ENCODE data around the gene SIGLEC9.

GRCh38 chr19:51098365-51099046 lies 26.2 kb upstream of the SIGLEC9 start:
- TF ChIP-seq EZH2 (IDR thresholded peaks at IDR 0.05; ENCODE audit: borderline replicate concordance, insufficient read depth, low read depth, low read length, poor library complexity, severe bottlenecking) (no peak), CTCF (IDR thresholded peaks at IDR 0.05) (no peak)
